Prostate gland (tissue), 2 donors: ENCODE measurements around the gene DGKQ. TPM values are rescaled to one million over a fixed set of nuclear protein-coding genes. Genes with fewer than 3 reads are reported as not detected.

Source experiments
- DNase-seq: peaks from one replicate; pipeline ENCODE4 v3.0.0-alpha.2; 2019; ENCODE audit warnings: low spot score
- H3K27ac ChIP-seq, 2 donors: fragments of 200-600 bp; sonication (generic); 2 replicates each; pipeline ENCODE4 v1.5.1; 2017 to 2019
- H3K27me3 ChIP-seq: fragments of 200-600 bp; sonication (generic); replicated peaks from 2 replicates; pipeline ENCODE4 v1.5.1; 2019; ENCODE audit not compliant: insufficient read depth
- H3K36me3 ChIP-seq, 2 donors: fragments of 200-600 bp; sonication (generic); 1 replicate in 1 of 2; 2 replicates in 1 of 2; pipeline versions ENCODE4 v1.5.1 to v1.8.1; 2017 to 2019
- H3K4me1 ChIP-seq: fragments of 200-600 bp; sonication (generic); replicated peaks from 2 replicates; pipeline ENCODE4 v1.5.1; 2019
- H3K4me3 ChIP-seq, 2 donors: fragments of 200-600 bp; sonication (generic); 2 replicates each; pipeline ENCODE4 v1.5.1; 2017 to 2019
- H3K9me3 ChIP-seq: fragments of 200-600 bp; sonication (generic); 2 replicates; pipeline ENCODE4 v1.5.1; 2017
- CTCF ChIP-seq, 4 experiments: fragments of 200-600 bp in 2 of 4; fragments of 450-650 bp in 2 of 4; sonication (generic) in 2 of 4; IDR thresholded peaks; 1 replicate in 3 of 4; 2 replicates in 1 of 4; pipeline ENCODE4 v1.5.1; 2016 to 2019; ENCODE audit warnings: antibody characterized with exemption in 4 of 4, mild to moderate bottlenecking in 2 of 4, moderate library complexity in 2 of 4
- POLR2A ChIP-seq: fragments of 450-650 bp; IDR thresholded peaks from one replicate; pipeline ENCODE4 v1.6.1; 2016; ENCODE audit warnings: antibody characterized with exemption, mild to moderate bottlenecking
- POLR2AphosphoS5 ChIP-seq: sonication (generic); formaldehyde crosslinking; IDR thresholded peaks from one replicate; pipeline ENCODE4 v1.6.1; 2017; ENCODE audit warnings: antibody characterized with exemption
- WGBS: methylation state at CpG from one replicate; pipeline ENCODE4 v1.1.5; 2018; 5-methylcytosine and 5-hydroxymethylcytosine counted together
- intact Hi-C: fragments of 100-400 bp; cut with DNase I; formaldehyde crosslinking; loops from one replicate; pipeline ENCODE4 v1.14.2; 2022
- total RNA-seq, 2 donors: library from RNA; depleted of rRNA; stranded (reverse); fragments of >200 nt; gene quantifications; one replicate each; pipeline ENCODE4 v1.1.0, GENCODE V29; 2016

DGKQ gene
- total RNA-seq, 2 donors from 2014 or later: 10.4 to 17.1 TPM

GRCh38 chr4:917466-917865, 55.9 kb downstream of the DGKQ start:
- TF ChIP-seq POLR2A (no peak), POLR2AphosphoS5 (no peak), CTCF (IDR thresholded peaks at IDR 0.05) (no peak)
- WGBS: 98% methylated on average over 7 of the region's 7 CpGs
- no peaks in the 10 kb centered on the region for H3K9me3 ChIP-seq
- DNase-seq: no peak
- no peaks in the 10 kb centered on the region for H3K36me3 ChIP-seq
- H3K27ac ChIP-seq: no peak overlapping the region
- no peaks in the 10 kb centered on the region for H3K4me1 ChIP-seq
- intact Hi-C loops: no loop called here
- H3K4me3 ChIP-seq: no peak overlapping the region
- H3K27me3 ChIP-seq: no peaks in the 10 kb centered on the region

DNA sequence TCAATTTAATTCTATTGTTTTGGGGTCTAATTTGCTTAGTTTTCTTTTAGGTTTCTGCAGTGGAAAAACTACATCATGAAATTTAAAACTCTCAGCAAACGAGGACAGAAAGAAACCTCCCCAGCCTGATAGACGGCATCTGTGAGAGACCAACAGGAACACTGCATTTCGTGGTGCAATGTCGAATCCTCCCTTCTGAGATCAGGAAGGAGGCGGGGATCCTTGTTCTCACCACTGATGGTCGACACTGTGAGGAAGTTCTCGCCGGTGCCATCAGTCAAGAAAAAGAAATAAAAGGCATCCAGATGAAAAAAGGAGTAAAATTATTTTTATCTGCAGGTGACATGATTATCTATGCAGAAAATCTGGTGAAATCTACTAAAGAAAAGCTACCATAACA, 57.8 kb downstream of the DGKQ start:
- H3K9me3 ChIP-seq: no peaks in the 10 kb centered on the region
- H3K27ac ChIP-seq: no peak overlapping the region
- H3K27me3 ChIP-seq: no peaks in the 10 kb centered on the region
- no peaks in the 10 kb centered on the region for H3K4me1 ChIP-seq
- DNase-seq: no peak
- no peaks in the 10 kb centered on the region for H3K36me3 ChIP-seq
- WGBS: 38% methylated on average over 8 of the region's 8 CpGs
- intact Hi-C loops: no loop called here
- no peak overlapping the region for H3K4me3 ChIP-seq
- TF ChIP-seq POLR2AphosphoS5: no peak
- TF ChIP-seq CTCF (IDR thresholded peaks at IDR 0.05): no peak
- TF ChIP-seq POLR2A: no peak

DNA sequence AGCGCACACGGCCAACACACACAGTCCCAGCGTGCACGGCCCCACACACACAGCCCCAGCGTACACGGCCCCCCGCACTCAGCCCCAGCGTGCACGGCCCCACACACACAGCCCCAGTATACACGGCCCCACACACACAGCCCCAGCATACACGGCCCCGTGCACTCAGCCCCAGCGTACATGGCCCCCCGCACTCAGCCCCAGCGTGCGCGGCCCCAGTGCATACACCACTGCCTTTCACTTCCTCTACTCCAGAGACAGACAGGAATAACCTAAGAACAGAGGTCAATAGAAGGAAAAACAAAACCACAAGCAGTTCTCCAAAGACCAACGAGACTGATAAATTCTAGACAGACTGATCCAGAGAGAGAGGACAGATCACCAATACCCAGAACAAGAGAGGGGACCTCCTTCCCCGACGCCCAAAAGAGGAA, 58.3 kb downstream of the DGKQ start:
- H3K36me3 ChIP-seq: no peaks in the 10 kb centered on the region
- H3K4me1 ChIP-seq: no peaks in the 10 kb centered on the region
- TF ChIP-seq CTCF (IDR thresholded peaks at IDR 0.05) (no peak), POLR2A (no peak), POLR2AphosphoS5 (no peak)
- H3K27ac ChIP-seq: no peak overlapping the region
- no peaks in the 10 kb centered on the region for H3K27me3 ChIP-seq
- intact Hi-C loops: no loop called here
- DNase-seq: no peak
- no peaks in the 10 kb centered on the region for H3K9me3 ChIP-seq
- 85% methylated on average over 18 of the region's 20 CpGs for WGBS
- H3K4me3 ChIP-seq: no peak overlapping the region

DNA sequence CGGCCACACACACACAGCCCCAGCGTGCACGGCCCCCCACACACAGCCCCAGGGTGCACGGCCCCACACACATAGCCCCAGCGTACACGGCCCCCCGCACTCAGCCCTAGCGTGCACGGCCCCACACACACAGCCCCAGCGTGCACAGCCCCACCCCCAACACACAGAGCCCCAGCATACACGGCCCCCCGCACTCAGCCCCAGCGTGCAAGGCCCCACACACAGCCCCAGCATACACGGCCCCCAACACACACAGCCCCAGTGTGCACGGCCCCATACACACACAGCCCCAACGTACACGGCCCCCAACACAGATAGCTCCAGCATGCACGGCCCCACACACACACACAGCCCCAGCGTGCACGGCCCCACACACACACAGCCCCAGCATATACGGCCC, 58.8 kb downstream of the DGKQ start:
- no peaks in the 10 kb centered on the region for H3K27me3 ChIP-seq
- no peak for TF ChIP-seq CTCF (IDR thresholded peaks at IDR 0.05)
- TF ChIP-seq POLR2A: no peak
- TF ChIP-seq POLR2AphosphoS5: no peak
- DNase-seq: no peak
- no peaks in the 10 kb centered on the region for H3K36me3 ChIP-seq
- no peaks in the 10 kb centered on the region for H3K9me3 ChIP-seq
- 88% methylated on average over 19 of the region's 21 CpGs for WGBS
- intact Hi-C loops: no loop called here
- H3K4me3 ChIP-seq: no peak overlapping the region
- H3K27ac ChIP-seq: no peak overlapping the region
- no peaks in the 10 kb centered on the region for H3K4me1 ChIP-seq

DNA sequence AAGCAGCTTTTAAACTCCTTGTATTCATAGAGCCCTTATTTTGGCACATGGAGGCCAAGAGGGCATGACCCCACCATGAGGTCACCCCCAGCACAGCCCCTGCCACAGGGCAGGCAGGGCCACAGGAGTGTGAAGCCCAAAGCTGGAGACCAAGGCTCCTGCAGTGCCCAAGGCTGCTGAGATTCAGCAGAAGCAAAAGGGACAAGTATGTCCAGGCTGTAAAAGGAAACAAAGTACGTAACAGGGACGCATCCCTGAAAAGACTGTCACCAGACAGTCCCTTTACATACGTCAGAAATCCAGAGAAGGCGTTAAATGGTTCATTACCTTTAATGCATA, 60.1 kb downstream of the DGKQ start:
- DNase-seq: no peak
- TF ChIP-seq CTCF (IDR thresholded peaks at IDR 0.05): no peak
- TF ChIP-seq POLR2A: no peak
- no peak for TF ChIP-seq POLR2AphosphoS5
- Histone ChIP-seq H3K9me3 (no peaks in the 10 kb centered on the region), H3K27me3 (no peaks in the 10 kb centered on the region), H3K4me1 (no peaks in the 10 kb centered on the region), H3K27ac (peak overlapping the region in 1 of 2 donors; percentile 15), H3K4me3 (no peak overlapping the region), H3K36me3 (no peaks in the 10 kb centered on the region)
- intact Hi-C loops: no loop called here
- 88% methylated on average over 4 of the region's 4 CpGs for whole genome bisulfite sequencing
